Ammon's horn (tissue), 1 donor: ENCODE data around the gene FNIP2.
A peak's percentile ranks its signal among the peaks of the same experiment; 100 is the strongest.
"Not testable (repeated sequence)": the region's sequence is repeated elsewhere in the genome, so short reads cannot be mapped to it uniquely, and the experiment has no call there.

Source experiments
- DNase-seq: peaks from one replicate; pipeline ENCODE4 v3.0.0-alpha.2; 2016; ENCODE audit warnings: low spot score

FNIP2 gene

DNA sequence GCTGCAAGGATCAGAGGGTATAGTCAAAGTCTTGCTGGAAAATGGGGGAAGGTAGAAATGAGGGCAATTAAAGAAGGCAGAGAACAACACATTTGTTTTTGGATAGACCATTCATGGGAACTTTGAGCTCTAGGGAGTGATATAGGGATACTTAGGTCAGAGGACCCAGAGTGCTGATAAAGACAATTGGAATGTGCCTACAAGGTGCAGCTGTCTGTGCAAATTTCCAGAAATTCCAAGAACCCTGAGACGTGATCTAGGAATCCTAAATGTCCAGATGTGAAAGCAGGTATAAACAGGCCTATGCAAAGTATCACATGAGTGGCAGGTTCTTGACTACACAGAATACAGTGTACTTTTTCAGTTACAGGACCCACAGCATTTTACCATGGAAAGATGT, 24.2 kb downstream of the FNIP2 start:
- no peak for DNase-seq

DNA sequence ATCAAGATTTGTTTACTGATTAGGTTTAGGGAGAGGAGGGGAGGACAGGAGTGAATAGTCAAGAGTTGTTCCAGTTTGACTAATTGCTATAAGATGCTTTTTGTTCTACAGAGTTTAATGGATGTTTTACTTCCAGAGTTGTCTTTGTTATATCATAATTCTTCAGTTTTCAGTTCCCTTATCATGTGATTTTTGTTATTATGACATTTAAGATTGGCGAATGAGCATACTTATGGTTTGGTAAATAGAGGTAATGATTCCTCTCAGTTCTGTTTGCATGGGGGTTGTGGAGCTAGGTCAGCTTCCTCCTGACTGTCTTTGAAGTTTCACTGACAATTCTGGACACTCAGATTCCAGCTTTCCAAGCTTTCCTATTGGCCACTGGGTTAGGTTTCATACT, 24.6 kb downstream of the FNIP2 start:
- not testable (repeated sequence) for DNase-seq

DNA sequence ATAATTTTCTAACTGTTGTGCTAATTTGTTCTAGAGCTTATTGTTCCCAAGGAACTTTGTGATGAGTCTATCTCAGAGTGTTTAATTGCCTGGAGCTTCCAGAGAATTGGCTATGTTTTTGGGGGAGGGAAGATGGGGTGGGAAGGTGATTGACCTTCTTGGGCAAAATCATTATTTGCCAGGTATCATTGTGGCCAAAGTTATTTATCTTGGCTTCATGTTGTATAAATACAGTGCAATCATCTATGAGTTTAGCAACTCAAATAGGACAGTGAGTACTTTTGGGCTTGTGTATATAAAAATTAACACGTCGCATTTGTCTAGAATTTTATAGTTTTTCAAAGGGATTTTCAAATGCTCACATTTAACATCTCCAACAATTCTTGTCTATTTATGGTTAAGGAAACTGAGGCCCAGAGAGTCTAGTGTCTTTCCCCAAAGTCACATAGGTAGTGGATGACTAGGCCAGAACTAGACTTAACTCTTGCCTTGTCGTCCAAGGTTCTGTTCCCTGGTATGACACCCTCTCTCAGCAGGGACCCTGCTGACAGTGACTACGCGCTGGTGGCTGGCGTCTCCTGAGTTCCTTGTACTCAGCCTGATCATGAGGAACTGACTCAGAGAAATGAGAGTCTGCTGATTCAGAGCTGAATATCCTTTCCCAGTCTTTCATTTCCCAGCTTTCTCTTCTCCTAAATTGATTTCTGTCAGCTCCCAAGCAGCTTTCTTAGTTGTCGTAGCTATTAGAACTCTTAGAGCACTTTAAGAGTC, 27.7 kb downstream of the FNIP2 start:
- DNase-seq = no peak

DNA sequence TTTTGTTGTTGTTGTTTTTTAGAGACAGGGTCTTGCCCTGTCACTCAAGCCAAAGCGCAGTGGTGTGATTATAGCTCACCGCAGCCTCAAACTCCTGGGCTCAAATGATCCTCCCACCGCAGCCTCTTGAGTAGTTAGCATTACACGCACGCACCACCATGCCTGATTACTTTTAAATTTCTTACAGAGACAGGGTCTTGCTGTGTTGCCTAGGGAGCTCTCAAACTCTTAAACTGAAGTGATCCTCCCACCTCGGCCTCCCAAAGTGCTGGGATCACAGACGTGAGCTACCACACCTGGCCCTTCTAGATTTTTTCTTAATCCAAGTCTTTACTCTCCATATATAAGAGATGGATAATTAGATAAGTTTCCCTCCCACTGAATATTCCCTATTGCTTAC, 29.2 kb downstream of the FNIP2 start:
- DNase-seq = no peak

DNA sequence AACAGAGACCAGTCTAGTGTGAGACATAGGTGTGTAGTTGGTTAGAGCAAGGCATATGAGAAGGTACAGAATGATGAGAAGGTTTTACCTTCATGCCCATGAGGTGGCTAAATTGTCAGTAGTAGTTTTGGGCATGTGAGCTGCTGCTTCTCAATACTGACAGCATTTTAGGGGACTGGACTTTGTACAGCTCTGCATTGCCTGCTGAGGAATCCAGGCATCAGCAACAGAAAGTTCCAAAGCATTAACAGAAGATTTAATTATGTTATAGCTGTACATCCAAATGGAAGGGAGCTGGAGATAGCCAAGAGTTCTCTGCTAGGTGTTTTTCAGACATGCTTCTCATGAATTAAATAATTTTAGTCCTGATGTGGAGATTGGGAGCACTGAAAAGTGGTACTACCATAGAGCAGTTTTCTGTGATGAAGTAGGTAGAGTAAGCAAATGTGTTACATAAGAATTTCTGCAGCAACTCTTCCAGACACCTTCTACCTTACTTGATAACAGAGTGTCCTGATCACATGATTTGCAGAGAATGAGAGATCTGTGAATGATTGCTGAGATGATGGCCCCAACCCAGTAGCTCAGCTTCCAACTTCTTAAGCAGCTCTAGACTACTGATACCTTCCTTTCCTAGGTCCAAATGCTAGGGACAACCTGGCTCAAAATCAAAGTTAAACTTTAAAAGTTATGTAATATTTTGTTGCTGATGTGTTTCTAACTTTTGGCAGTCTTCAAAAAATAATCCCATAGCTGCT, 30.4 kb downstream of the FNIP2 start:
- no peak for DNase-seq

DNA sequence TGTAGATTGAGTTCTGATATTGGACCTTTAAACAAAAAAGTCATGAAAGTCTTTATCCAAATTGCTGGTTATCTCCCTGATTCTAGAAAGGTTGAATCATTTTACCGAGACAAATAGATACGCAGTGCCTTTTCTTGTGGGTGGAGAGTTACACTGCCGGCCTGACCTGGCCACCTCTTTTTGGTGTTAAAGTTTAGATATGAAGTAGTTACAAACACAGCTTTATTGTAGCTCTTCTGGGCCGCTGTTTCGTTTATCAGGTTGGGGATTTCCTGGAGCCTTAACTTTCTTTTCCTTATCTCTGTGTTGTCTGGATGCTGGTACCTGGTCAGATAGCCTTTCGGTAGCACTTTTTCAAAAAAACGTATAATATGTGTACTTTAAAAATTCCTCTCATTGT, 31.0 kb downstream of the FNIP2 start:
- DNase-seq = no peak

DNA sequence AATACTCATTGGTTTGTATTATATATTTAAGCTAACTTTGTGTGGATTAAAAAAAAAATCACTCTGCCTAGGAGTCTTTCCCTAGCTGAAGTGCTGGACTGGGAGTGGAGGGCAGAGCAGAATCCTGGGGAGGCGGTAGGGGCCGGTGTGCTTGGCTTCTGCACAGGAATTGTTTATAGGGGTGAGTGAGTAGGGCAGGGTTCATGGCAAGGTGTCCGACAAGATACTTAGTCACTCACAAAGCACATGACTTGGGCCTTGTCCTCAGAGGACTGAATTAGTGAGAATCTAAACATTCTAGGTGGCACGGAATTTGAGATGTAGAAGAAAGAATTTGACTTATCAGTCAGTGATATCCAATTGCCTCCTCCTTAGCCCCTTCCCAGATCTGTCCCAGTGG, 32.2 kb downstream of the FNIP2 start:
- DNase-seq = no peak

DNA sequence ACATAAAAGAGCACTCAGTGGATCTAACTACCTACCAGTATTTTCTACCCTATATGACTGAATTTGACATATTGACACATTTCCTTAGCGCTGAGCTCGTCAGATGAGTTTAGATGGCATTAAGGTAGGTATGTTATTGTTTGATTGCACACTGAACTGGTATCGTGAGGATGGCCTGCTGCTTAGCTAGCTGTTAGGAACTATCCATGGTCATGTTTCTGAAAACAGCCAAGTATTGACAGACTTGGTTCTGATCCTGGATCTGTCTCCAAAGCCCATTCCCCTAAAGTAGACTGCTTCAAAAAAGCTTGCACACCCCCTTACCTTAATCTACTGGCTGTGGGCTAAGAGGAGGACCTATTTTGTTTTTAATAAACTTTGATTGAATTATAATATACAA, 32.9 kb downstream of the FNIP2 start:
- DNase-seq = no peak

DNA sequence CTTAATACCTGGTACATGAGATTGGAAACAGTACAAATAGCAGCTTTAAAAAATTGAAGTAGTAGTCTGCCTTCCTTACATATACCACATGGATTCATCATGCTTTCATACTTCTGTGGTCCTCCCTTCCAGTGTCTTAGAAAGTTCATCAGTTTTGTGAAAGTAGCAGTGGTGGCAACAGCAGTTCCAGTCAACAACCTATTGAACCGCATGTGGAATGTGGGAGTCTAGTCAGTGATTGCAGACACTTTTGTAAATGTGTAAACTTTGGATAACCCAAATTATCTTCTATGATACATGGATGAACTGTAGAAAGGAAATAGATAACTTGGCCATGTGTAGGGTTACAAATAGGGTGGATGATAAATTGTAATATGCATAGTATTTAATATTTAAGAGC, 34.1 kb downstream of the FNIP2 start:
- DNase-seq = no peak

DNA sequence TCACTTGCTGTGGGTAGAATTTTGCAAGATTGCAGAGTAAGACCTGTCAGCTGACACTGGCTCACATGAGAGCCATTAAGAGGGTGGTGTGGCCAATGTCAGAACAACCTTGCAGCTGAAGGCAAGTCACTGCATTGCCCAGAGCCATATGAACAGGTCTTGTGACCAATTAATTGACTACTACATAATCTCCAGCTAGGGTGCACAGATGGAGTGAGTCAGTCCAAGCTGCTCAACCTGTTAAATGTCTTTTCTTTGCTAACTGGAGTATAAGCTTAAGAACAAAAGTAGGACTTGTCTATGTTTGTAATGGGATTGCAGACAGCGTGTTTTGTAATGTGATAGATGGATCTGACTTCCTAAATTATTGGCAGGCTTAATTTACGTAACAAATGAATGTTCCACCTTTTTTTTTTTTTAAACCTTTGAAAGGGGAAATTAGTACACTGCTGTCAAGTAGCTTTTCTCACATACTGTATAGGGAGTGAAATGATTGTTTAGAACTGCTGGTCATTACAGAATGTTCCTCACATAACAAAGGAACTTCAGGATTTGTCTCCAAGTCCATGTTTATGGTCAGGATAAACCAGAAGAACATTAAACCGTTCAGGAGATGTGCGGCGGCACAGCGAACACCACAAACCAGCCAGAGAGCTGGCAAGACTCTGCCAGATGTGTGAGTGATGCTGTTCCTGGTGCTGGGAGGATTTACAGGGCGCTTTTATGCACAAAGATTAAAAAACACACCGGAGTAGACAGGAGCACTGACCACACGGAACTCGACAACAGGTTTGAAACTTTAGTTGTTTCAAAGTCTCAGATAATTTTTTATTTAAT, 37.0 kb downstream of the FNIP2 start:
- peak; percentile 46 for DNase-seq

DNA sequence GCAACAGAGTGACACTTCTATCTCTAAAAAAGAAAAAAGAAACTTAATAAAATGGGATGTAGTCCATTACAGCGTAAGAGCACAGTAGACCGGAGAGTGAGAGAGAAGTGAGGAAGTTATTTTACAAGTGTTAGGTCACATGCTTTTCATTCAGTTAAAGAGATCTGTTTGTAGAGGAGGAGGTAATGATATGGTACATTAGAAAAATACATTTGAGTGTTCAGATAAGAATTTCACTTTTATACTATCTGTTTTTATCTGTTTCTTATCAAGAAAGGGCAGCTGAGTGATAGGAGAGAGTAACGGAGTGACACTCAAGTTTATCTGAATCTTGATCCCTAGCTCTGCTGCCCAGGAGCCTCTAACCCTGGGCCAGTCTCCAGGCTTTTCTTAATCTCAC, 38.9 kb downstream of the FNIP2 start:
- DNase-seq = no peak

DNA sequence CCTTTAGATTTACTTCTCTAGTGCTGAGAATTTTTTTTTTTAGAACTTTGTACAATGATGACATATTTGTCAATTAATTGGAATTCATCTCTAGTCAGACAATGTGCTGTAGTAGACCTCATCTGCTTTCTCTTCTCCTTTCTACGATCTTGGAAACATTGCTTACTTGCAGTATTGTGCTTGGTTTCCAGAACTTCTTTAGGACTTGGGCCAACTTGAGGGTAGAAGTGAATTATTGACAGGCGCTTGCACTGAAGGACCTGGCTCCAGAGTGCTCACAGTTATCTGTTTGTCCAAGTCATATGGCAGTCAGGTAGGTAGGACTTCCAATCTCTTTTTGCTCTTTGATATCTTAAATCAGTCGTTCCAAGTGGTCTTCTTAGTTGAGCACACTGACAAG, 39.6 kb downstream of the FNIP2 start:
- no peak for DNase-seq

DNA sequence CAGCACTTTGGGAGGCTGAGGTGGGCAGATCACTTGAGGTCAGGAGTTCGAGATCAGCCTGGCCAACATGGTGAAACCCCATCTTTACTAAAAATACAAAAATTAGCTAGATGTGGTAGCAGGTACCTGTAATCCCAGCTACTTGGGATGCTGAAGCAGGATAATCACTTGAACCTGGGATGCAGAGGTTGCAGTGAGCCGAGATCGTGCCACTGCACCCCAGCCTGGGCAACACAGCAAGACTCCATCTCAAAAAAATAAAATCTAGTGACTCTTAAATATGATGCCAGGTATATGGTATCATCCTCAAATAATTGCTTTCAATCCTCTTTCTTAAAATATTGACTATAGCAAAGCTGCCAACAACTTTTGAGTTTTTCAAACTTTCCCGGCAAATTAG, 40.4 kb downstream of the FNIP2 start:
- DNase-seq = not testable (repeated sequence)

DNA sequence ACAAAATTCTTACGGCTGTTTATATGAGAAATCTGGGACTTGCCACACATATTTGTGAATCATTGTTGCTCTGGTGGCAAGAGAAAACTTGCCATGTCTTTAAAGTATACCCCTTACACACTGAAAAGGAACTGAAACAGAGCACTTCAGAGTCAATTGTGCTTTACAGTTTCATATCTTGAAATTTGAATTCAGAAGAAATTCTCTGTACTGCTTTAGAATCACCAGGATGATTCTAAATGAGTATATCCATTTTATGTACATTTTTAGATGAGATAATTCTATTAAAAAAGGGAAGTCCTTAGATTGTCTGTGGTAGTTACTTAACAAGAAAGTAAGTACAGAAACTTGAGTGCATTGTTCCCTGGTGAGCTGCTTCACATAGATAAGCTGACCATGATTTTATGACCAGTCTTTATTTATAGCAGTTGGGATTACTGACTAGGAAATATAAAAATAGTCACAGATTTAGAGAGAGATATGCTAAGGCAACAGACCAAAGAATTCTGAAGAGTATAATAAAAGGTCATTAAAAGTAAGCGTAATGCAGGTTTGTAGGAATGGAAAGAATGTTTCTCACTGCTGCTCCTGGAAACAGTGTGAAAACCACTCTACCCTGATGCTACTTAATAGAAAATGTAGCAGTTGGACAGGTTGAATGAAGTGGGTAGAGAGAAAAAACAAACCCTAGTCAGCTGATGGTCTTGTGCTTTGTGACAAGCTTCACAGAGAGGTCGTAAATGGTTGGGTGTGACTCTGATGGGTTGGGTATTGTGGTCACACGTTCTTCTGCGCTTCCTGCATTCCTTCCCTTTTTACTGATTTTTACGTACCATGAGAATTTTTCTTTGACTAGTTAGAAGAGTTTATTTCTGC, 41.0 kb downstream of the FNIP2 start:
- DNase-seq = peak; percentile 62

DNA sequence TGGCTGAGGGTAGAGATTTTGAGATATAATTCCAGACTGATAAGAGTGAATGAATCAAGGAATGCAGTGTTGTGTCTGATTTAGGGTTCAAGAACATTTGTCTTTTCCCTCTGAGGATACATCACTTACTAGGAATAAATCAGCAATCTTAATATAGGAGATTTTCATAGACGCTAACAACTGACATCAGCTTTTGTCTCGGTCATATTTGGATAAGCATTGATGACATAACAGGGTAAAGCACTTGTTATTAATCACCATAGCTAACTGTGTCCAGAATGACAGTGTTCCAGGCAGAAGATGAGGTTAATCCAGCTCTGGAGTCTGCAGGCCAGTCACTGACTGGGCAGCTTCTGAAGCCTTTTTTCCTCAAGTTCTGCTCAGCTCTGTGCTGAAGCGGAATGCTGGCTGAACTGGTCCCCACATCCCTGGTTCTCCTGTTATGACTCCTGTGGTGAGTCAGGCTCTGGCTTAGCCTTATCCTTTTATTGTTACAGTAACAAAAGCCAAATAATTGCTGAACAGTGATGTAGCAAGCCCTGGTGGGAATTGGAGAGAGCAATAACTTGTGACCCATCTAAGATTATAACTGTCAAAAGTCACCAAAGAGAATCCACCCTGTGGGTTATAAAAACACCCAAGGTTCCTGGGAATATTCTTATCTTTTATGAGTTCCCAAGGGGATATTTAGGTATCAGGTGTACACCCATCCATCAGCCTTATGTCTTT, 41.8 kb downstream of the FNIP2 start:
- peak; percentile 62 for DNase-seq

DNA sequence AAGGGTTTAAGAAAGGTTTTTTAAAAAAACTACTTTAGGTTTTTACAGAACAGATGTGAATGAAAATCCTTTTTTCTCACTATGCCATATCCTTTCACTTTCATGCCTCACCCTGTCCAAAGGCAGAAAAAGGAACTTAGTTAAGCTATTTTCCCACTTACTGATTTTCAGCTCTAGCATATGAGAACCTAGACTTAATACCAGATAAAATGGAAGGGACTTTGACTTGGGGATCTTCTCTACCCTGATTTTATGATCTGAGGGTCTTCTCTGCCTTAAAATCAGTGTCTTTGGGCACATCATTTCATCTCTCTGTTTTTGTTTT, 42.4 kb downstream of the FNIP2 start:
- no peak for DNase-seq

DNA sequence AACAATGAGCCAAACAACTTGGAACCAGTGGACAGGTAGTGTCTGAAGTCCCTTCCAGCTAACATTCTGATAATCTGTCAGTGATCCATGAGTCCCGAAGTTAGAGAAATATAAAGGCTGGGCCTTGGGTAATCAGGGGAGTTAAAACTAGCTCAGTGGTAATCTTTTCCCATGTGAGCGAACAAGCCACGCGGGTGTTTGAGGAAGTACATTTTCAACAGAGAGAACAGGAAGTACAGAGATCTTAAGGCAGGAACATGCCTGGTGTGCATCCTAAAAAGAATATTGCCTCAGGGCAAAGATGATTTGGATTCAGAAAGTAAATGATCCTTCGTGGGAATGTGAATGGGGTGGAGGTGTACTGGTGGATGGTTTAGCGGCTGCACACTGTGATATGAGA, 42.9 kb downstream of the FNIP2 start:
- DNase-seq = peak; percentile 58

DNA sequence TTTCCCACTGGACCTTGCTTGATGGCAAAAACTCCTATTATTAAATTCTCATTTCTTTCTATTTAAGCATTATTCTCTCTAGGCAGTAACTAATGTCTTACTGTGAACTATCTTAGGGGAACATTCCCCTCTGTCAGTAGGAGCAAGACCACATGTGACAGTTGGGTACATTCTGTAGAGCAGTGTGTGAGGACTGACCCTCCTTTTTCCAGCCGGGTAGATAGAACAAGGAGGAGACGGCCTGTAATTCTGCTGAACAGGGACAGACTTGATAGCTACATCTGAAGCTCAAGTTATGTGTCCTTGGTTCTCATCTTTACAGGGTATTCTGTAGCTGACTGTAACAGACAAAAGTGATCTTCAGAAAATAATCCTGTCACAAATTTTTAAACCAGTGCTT, 43.3 kb downstream of the FNIP2 start:
- DNase-seq = no peak

DNA sequence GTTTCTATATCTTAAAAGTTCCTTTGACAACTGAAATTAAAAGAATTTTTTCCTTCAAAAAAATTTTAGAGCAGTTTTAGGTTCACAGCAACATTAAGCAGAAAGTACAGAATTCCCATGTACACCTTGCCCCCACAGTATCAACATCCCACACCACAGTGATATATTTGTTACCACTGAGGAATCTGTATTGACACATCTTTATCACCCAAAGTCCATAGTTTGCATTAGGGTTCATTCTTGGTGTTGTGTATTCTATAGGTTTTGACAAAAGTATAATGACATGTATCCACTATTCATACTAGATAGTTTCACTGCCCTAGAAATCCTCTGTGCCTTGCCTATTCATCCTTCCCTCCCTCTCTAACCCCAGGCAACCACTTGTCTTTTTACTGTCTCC, 43.7 kb downstream of the FNIP2 start:
- no peak for DNase-seq

DNA sequence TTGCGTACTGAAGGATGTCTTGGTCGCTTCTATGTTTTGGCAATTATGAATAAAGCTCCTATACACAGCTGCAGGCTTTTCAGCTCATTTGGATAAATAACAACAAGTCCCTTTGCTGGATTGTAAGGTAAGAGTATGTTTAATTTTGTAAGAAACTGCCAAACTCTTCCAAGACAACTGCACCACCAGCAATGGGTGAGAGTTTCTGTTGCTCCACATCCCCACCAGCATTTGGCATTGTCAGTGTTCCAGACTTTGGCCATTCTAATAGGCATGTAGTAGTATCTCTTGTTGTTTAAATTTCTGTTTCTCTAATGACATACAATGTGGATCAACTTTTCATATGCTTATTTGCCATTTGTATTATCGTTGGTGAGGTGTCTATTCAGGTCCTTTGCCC, 44.3 kb downstream of the FNIP2 start:
- DNase-seq = no peak

DNA sequence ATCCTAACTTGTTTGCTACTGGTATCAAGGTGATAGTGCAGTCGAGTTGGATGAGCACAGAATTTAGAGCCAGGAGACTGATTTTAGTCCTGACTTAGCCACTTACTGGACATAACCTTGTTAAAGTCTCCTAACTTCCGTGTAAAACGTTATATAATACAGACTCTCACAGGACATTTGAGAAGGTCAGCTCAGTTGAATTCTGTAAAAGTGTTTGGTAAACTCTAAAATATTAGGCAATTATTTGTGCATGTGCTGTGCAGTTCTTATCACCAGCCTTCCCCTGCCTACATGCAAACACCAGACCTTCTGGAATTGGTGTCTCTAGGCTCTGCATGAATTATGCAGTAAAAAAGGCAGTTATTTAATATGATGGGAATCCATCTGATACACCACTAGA, 45.4 kb downstream of the FNIP2 start:
- no peak for DNase-seq
